ENCODE data around the gene MAGI2. TPM values are rescaled to one million over a fixed set of nuclear protein-coding genes. Genes with fewer than 3 reads are reported as not detected.
"Not testable (repeated sequence)": the region's sequence is repeated elsewhere in the genome, so short reads cannot be mapped to it uniquely, and the experiment has no call there.

Gene MAGI2
- total RNA-seq, 1 experiment from 2014 or later: 14.3 TPM

GRCh38 chr7:78968951-78969350 lies 484.5 kb downstream of the MAGI2 start:
- no peak for TF ChIP-seq CTCF (conservative IDR thresholded peaks at IDR 0.05)
- Histone ChIP-seq H2AFZ (ENCODE audit: low read length) (peak overlapping the region; percentile 89), H2BK15ac (ENCODE audit: low read depth, low read length) (no peak overlapping the region), H2BK120ac (ENCODE audit: low read depth, low read length, poor library complexity, severe bottlenecking) (no peak overlapping the region), H3K23me2 (ENCODE audit: insufficient read length, low read depth, low read length, poor library complexity, severe bottlenecking) (no peaks in the 10 kb centered on the region), H3K9me3 (ENCODE audit: control insufficient read depth, low read depth, low read length) (no peaks in the 10 kb centered on the region), H4K91ac (ENCODE audit: insufficient read length, low read depth, low read length) (no peak overlapping the region), H3K79me1 (ENCODE audit: insufficient read depth, low read depth, low read length, poor library complexity, severe bottlenecking) (no peaks in the 10 kb centered on the region), H3K4ac (ENCODE audit: low read depth, low read length) (no peak overlapping the region), H2AK5ac (ENCODE audit: insufficient read length, low read length) (no peak overlapping the region), H3K27me3 (ENCODE audit: insufficient read depth, low read length) (no peaks in the 10 kb centered on the region), H3K14ac (ENCODE audit: insufficient read depth, low read length) (no peak overlapping the region), H4K20me1 (ENCODE audit: control insufficient read depth, insufficient read depth, insufficient read length) (no peaks in the 10 kb centered on the region), H3K56ac (ENCODE audit: insufficient read length, low read depth, low read length) (no peak overlapping the region), H3K79me2 (ENCODE audit: insufficient read depth, low read length) (no peaks in the 10 kb centered on the region), H3K4me1 (ENCODE audit: insufficient read depth, low read length) (no peaks in the 10 kb centered on the region; the same call in 1 of the 2 replicates), H4K8ac (replicated peaks; ENCODE audit: insufficient read length, low read depth, low read length) (no peak overlapping the region), H3K18ac (ENCODE audit: insufficient read length, low read depth, low read length) (no peak overlapping the region), H2BK5ac (ENCODE audit: insufficient read length, low read length) (no peak overlapping the region), H4K5ac (ENCODE audit: insufficient read length, low read depth, low read length) (no peak overlapping the region), H2BK12ac (ENCODE audit: insufficient read length, low read depth, low read length) (no peak overlapping the region), H3K9ac (ENCODE audit: extremely low read depth, insufficient read length, low read length) (no peak overlapping the region), H3K4me2 (ENCODE audit: insufficient read depth, insufficient read length, low read length) (no peak overlapping the region), H3K23ac (ENCODE audit: insufficient read length, low read depth, low read length) (no peak overlapping the region), H2BK20ac (ENCODE audit: low read depth, low read length, poor library complexity, severe bottlenecking) (no peak overlapping the region), H3T11ph (ENCODE audit: low read length) (no peak overlapping the region), H3K27ac (ENCODE audit: insufficient read length, low read depth, low read length) (no peak overlapping the region)
- H3K36me3 Mint-ChIP-seq (ENCODE audit: insufficient read depth in 1 of 3, low read depth in 3 of 3): no peaks in the 10 kb centered on the region
- WGBS (ENCODE audit: extremely low coverage, insufficient read length, low lambda C conversion rate): no CpG with 5 or more reads among the region's 11 CpGs
- H3K4me3 Mint-ChIP-seq: no peak overlapping the region
- no peaks in the 10 kb centered on the region for H3K27me3 Mint-ChIP-seq (ENCODE audit: low read depth)
- peaks cover 27 to 34% of the 10 kb centered on the region in 2 experiments for H3K4me1 Mint-ChIP-seq
- H3K9me3 Mint-ChIP-seq: no peaks in the 10 kb centered on the region
- H3K27ac Mint-ChIP-seq: peak overlapping the region in 2 of 3 experiments; percentile 12 to 80; a peak in 4 of 7 replicates
- peak; percentile 50 for DNase-seq

GRCh38 chr7:78967561-78967960 lies 485.9 kb downstream of the MAGI2 start:
- H2BK120ac ChIP-seq (ENCODE audit: low read depth, low read length, poor library complexity, severe bottlenecking); H4K91ac ChIP-seq (ENCODE audit: insufficient read length, low read depth, low read length); H3K14ac ChIP-seq (ENCODE audit: insufficient read depth, low read length); H3K9me3 Mint-ChIP-seq; H3K4ac ChIP-seq (ENCODE audit: low read depth, low read length); H3K79me1 ChIP-seq (ENCODE audit: insufficient read depth, low read depth, low read length, poor library complexity, severe bottlenecking); H3K27me3 ChIP-seq (ENCODE audit: insufficient read depth, low read length); H2AFZ ChIP-seq (ENCODE audit: low read length); H3K18ac ChIP-seq (ENCODE audit: insufficient read length, low read depth, low read length); DNase-seq; H3K27me3 Mint-ChIP-seq (ENCODE audit: low read depth); H4K8ac ChIP-seq (replicated peaks; ENCODE audit: insufficient read length, low read depth, low read length); H3K36me3 Mint-ChIP-seq (ENCODE audit: insufficient read depth in 1 of 3, low read depth in 3 of 3); H3K79me2 ChIP-seq (ENCODE audit: insufficient read depth, low read length); H3K23ac ChIP-seq (ENCODE audit: insufficient read length, low read depth, low read length); H3K4me1 ChIP-seq (ENCODE audit: insufficient read depth, low read length); H2BK15ac ChIP-seq (ENCODE audit: low read depth, low read length); H3K9ac ChIP-seq (ENCODE audit: extremely low read depth, insufficient read length, low read length); H2BK20ac ChIP-seq (ENCODE audit: low read depth, low read length, poor library complexity, severe bottlenecking); H2BK5ac ChIP-seq (ENCODE audit: insufficient read length, low read length); H2BK12ac ChIP-seq (ENCODE audit: insufficient read length, low read depth, low read length); H3K4me3 Mint-ChIP-seq; H3K27ac ChIP-seq (ENCODE audit: insufficient read length, low read depth, low read length); H3K27ac Mint-ChIP-seq; H3K9me3 ChIP-seq (ENCODE audit: control insufficient read depth, low read depth, low read length); H3T11ph ChIP-seq (ENCODE audit: low read length); H4K20me1 ChIP-seq (ENCODE audit: control insufficient read depth, insufficient read depth, insufficient read length); H2AK5ac ChIP-seq (ENCODE audit: insufficient read length, low read length); H3K4me2 ChIP-seq (ENCODE audit: insufficient read depth, insufficient read length, low read length); H4K5ac ChIP-seq (ENCODE audit: insufficient read length, low read depth, low read length); H3K56ac ChIP-seq (ENCODE audit: insufficient read length, low read depth, low read length); H3K23me2 ChIP-seq (ENCODE audit: insufficient read length, low read depth, low read length, poor library complexity, severe bottlenecking): not testable (repeated sequence)
- WGBS (ENCODE audit: extremely low coverage, insufficient read length, low lambda C conversion rate): no CpG with 5 or more reads among the region's 2 CpGs
- H3K4me1 Mint-ChIP-seq: peaks cover 19 to 25% of the 10 kb centered on the region in 2 experiments
